H1 (cell line): ENCODE measurements around the gene ARPC4. TPM values are rescaled to one million over a fixed set of nuclear protein-coding genes. Genes with fewer than 3 reads are reported as not detected.

Experiments used
- CTCF ChIA-PET: fragments of 300-600 bp; sonication (Branson Sonifier 250); formaldehyde crosslinking; loops from one replicate; lab custom pipeline; 2021; ENCODE audit not compliant: partially characterized antibody; lab: Charles Lee
- POLR2A ChIA-PET: fragments of 300-600 bp; sonication (Branson Sonifier 250); formaldehyde crosslinking; loops from one replicate; lab custom pipeline; 2021; ENCODE audit warnings: inconsistent platforms; ENCODE audit not compliant: partially characterized antibody; lab: Charles Lee
- DNase-seq, 2 experiments: peaks; one replicate each; pipeline versions ENCODE4 v3.0.0 to v3.0.0-alpha.2; 2010 to 2022; ENCODE audit warnings: low spot score in 2 of 2, low read depth in 1 of 2, mixed read lengths in 1 of 2
- FAIRE-seq: peaks from 2 replicates; lab custom pipeline; 2011; peaks lifted over from hg19 to GRCh38; lab: Jason Lieb, UNC
- H2AFZ ChIP-seq: 2 replicates; pipeline ENCODE4 v1.8.1; 2012; ENCODE audit warnings: low read length, inconsistent platforms
- H2AK5ac ChIP-seq: 2 replicates; pipeline ENCODE4 v1.6.1; 2013; ENCODE audit warnings: low read depth, low read length
- H2BK120ac ChIP-seq: replicated peaks from 2 replicates; pipeline ENCODE3; 2013; ENCODE audit warnings: low read depth, low read length, inconsistent platforms
- H2BK12ac ChIP-seq: 2 replicates; pipeline ENCODE4 v1.6.1; 2013; ENCODE audit warnings: low read depth, low read length
- H2BK15ac ChIP-seq: 2 replicates; pipeline ENCODE4 v1.6.1; 2013; ENCODE audit warnings: low read length
- H2BK20ac ChIP-seq: 2 replicates; pipeline ENCODE4 v1.6.1; 2013; ENCODE audit warnings: low read length
- H2BK5ac ChIP-seq: 2 replicates; pipeline ENCODE4 v1.6.1; 2013; ENCODE audit warnings: low read depth, low read length
- H3K14ac ChIP-seq: 2 replicates; pipeline ENCODE4 v1.6.1; 2013; ENCODE audit warnings: inconsistent platforms; ENCODE audit not compliant: insufficient read length
- H3K18ac ChIP-seq: 2 replicates; pipeline ENCODE4 v1.6.1; 2013; ENCODE audit warnings: low read length; ENCODE audit errors: extremely low read depth
- H3K23ac ChIP-seq: 2 replicates; pipeline ENCODE4 v1.6.1; 2013; ENCODE audit warnings: inconsistent platforms; ENCODE audit not compliant: insufficient read length
- H3K23me2 ChIP-seq: 2 replicates; pipeline ENCODE4 v1.6.1; 2013; ENCODE audit warnings: low read depth, low read length
- H3K27ac ChIP-seq: 2 replicates; pipeline ENCODE4 v1.6.1; 2011; ENCODE audit warnings: low read depth, low read length, inconsistent platforms
- H3K27me3 ChIP-seq, 4 experiments: replicated peaks in 1 of 4; 1 replicate in 1 of 4; 2 replicates in 3 of 4; pipeline versions ENCODE4 v1.6.1 to v1.8.1; 2011 to 2013; ENCODE audit warnings: low read length in 3 of 4, mild to moderate bottlenecking in 3 of 4, inconsistent platforms in 2 of 4, mixed read lengths in 2 of 4, moderate library complexity in 1 of 4; ENCODE audit not compliant: control insufficient read depth in 3 of 4, insufficient read depth in 3 of 4; ENCODE audit errors: extremely low read depth in 1 of 4
- H3K36me3 ChIP-seq, 4 experiments: 2 replicates each; pipeline versions ENCODE4 v1.6.1 to v1.8.1; 2011 to 2013; ENCODE audit warnings: mild to moderate bottlenecking in 4 of 4, low read length in 3 of 4, moderate library complexity in 2 of 4, control low read depth in 1 of 4, inconsistent platforms in 1 of 4; ENCODE audit not compliant: insufficient read depth in 4 of 4, control insufficient read depth in 2 of 4
- H3K4ac ChIP-seq: replicated peaks from 2 replicates; pipeline ENCODE3; 2013; ENCODE audit warnings: low read length, low read depth, mixed read lengths, inconsistent platforms; ENCODE audit not compliant: insufficient read length
- H3K4me1 ChIP-seq, 4 experiments: replicated peaks in 1 of 4; 1 replicate in 1 of 4; 2 replicates in 3 of 4; pipeline versions ENCODE4 v1.6.1 to v1.8.1; 2011 to 2013; ENCODE audit warnings: low read length in 3 of 4, inconsistent platforms in 2 of 4, mixed read lengths in 1 of 4; ENCODE audit not compliant: insufficient read depth in 4 of 4, control insufficient read depth in 3 of 4
- H3K4me2 ChIP-seq, 2 experiments: 2 replicates each; pipeline versions ENCODE4 v1.6.1 to v1.8.1; 2011 to 2013; ENCODE audit warnings: low read depth in 2 of 2, low read length in 2 of 2, control low read depth in 1 of 2, inconsistent platforms in 1 of 2, mild to moderate bottlenecking in 1 of 2; ENCODE audit not compliant: insufficient read depth in 1 of 2
- H3K4me3 ChIP-seq, 4 experiments: fragments of 200-600, 300-600 bp in 1 of 4; sonication (generic), shearing (Covaris generic), sonication (Bioruptor Twin) in 1 of 4; 2 replicates each; pipeline versions ENCODE4 v1.5.1 to v1.8.1; 2011 to 2016; ENCODE audit warnings: low read length in 4 of 4, low read depth in 3 of 4, control low read depth in 2 of 4, inconsistent platforms in 2 of 4, mild to moderate bottlenecking in 2 of 4, mixed read lengths in 1 of 4, moderate library complexity in 1 of 4; ENCODE audit not compliant: insufficient read depth in 2 of 4; ENCODE audit errors: extremely low read depth in 1 of 4
- H3K56ac ChIP-seq: replicated peaks from 2 replicates; pipeline ENCODE3; 2013; ENCODE audit warnings: low read depth, mild to moderate bottlenecking, mixed read lengths, low read length, inconsistent platforms; ENCODE audit not compliant: insufficient read length
- H3K79me1 ChIP-seq: 2 replicates; pipeline ENCODE4 v1.6.1; 2013; ENCODE audit warnings: low read depth, low read length, control low read depth
- H3K79me2 ChIP-seq, 2 experiments: 2 replicates each; pipeline versions ENCODE4 v1.6.1 to v1.8.1; 2012 to 2013; ENCODE audit warnings: low read length in 2 of 2, mild to moderate bottlenecking in 2 of 2, inconsistent platforms in 1 of 2; ENCODE audit not compliant: insufficient read depth in 2 of 2, control insufficient read depth in 1 of 2
- H3K9ac ChIP-seq, 4 experiments: replicated peaks in 1 of 4; 1 replicate in 1 of 4; 2 replicates in 3 of 4; pipeline versions ENCODE4 v1.6.1 to v1.8.1; 2011 to 2013; ENCODE audit warnings: low read depth in 3 of 4, low read length in 3 of 4, control low read depth in 2 of 4, mild to moderate bottlenecking in 2 of 4, moderate library complexity in 2 of 4, inconsistent platforms in 1 of 4; ENCODE audit errors: extremely low read depth in 1 of 4
- H3K9me3 ChIP-seq, 2 experiments: 2 replicates each; pipeline versions ENCODE4 v1.6.1 to v1.8.1; 2012 to 2013; ENCODE audit warnings: mild to moderate bottlenecking in 2 of 2, moderate library complexity in 2 of 2, control low read depth in 1 of 2, inconsistent platforms in 1 of 2, low read depth in 1 of 2, low read length in 1 of 2, mixed read lengths in 1 of 2; ENCODE audit not compliant: insufficient read depth in 2 of 2
- H4K20me1 ChIP-seq, 2 experiments: replicated peaks in 1 of 2; 2 replicates each; pipeline versions ENCODE3 to v1.8.1; 2011 to 2013; ENCODE audit warnings: inconsistent platforms in 2 of 2, low read length in 2 of 2, mild to moderate bottlenecking in 1 of 2; ENCODE audit not compliant: insufficient read depth in 2 of 2, control insufficient read depth in 1 of 2
- H4K5ac ChIP-seq: 2 replicates; pipeline ENCODE4 v1.6.1; 2013; ENCODE audit warnings: low read length, low read depth, mixed read lengths, inconsistent platforms; ENCODE audit not compliant: insufficient read length
- H4K8ac ChIP-seq: 2 replicates; pipeline ENCODE4 v1.8.0; 2013; ENCODE audit warnings: mild to moderate bottlenecking, moderate library complexity, low read length, inconsistent platforms; ENCODE audit not compliant: insufficient read depth; ENCODE audit errors: extremely low read depth
- H4K91ac ChIP-seq: replicated peaks from 2 replicates; pipeline ENCODE3; 2013; ENCODE audit warnings: low read length, mixed read lengths, inconsistent platforms; ENCODE audit not compliant: insufficient read length
- ATF2 ChIP-seq: IDR thresholded peaks from 2 replicates; pipeline ENCODE4 v1.6.1; 2012; ENCODE audit warnings: low read length, inconsistent platforms
- BCL11A ChIP-seq, 2 experiments: IDR thresholded peaks; one replicate each; pipeline ENCODE4 v1.6.1; 2011; ENCODE audit warnings: low read depth in 2 of 2, low read length in 2 of 2, mild to moderate bottlenecking in 2 of 2
- CEBPB ChIP-seq: IDR thresholded peaks from 2 replicates; pipeline ENCODE4 v1.6.1; 2012; ENCODE audit warnings: low read depth, low read length
- CTBP2 ChIP-seq: IDR thresholded peaks from 2 replicates; pipeline ENCODE4 v1.7.0; 2011; ENCODE audit warnings: borderline replicate concordance, mild to moderate bottlenecking, moderate library complexity, mixed read lengths, low read length; ENCODE audit not compliant: insufficient read depth, insufficient read length
- EGR1 ChIP-seq: IDR thresholded peaks from 2 replicates; pipeline ENCODE4 v1.6.1; 2011; ENCODE audit warnings: low read depth, low read length, borderline replicate concordance
- EP300 ChIP-seq, 2 experiments: IDR thresholded peaks; 1 replicate in 1 of 2; 2 replicates in 1 of 2; pipeline ENCODE4 v1.6.1; 2011 to 2012; ENCODE audit warnings: low read depth in 2 of 2, low read length in 2 of 2, mild to moderate bottlenecking in 2 of 2, borderline replicate concordance in 1 of 2, inconsistent platforms in 1 of 2, moderate library complexity in 1 of 2
- EZH2 ChIP-seq: fragments of 200-600 bp; sonication (generic); IDR thresholded peaks from 2 replicates; pipeline ENCODE4 v1.7.1; 2012; ENCODE audit warnings: low read depth, mild to moderate bottlenecking, moderate library complexity, low read length, inconsistent platforms; ENCODE audit not compliant: severe bottlenecking
- JUND ChIP-seq: IDR thresholded peaks from 2 replicates; pipeline ENCODE4 v1.6.1; 2011; ENCODE audit warnings: mild to moderate bottlenecking, improper control_type of control experiment, low read length
- MAX ChIP-seq: IDR thresholded peaks from 2 replicates; pipeline ENCODE4 v1.6.1; 2012; ENCODE audit warnings: inconsistent platforms
- RXRA ChIP-seq: IDR thresholded peaks from 2 replicates; pipeline ENCODE4 v1.6.1; 2011; ENCODE audit warnings: low read depth, mild to moderate bottlenecking, low read length, moderate library complexity; ENCODE audit not compliant: insufficient read depth
- TAF7 ChIP-seq: optimal IDR thresholded peaks from 2 replicates; pipeline ENCODE3; 2011; ENCODE audit warnings: low read depth, mild to moderate bottlenecking, inconsistent platforms, low read length, moderate library complexity, borderline replicate concordance
- WGBS, 2 experiments: shearing (Covaris generic) in 1 of 2; methylation state at CpG; one replicate each; pipeline versions ENCODE4 v1.1.6 to v1.1.7; 2013 to 2015; ENCODE audit warnings: low lambda C conversion rate in 2 of 2, mixed read lengths in 2 of 2, inconsistent platforms in 1 of 2, low coverage in 1 of 2, missing lambda C conversion rate in 1 of 2; ENCODE audit not compliant: insufficient replicate concordance in 2 of 2, insufficient coverage in 1 of 2, insufficient read length in 1 of 2; ENCODE audit errors: extremely low coverage in 1 of 2, missing lambda C conversion rate in 1 of 2; 5-methylcytosine and 5-hydroxymethylcytosine counted together
- polyA plus RNA-seq, 7 experiments: library from polyadenylated mRNA; depleted of rRNA in 3 of 7; stranded (reverse) in 5 of 7; unstranded in 2 of 7; fragments of >200 nt in 5 of 7; fragments of 200-250 nt in 2 of 7; gene quantifications; 1 replicate in 5 of 7; 2 replicates in 1 of 7; 4 replicates in 1 of 7; pipeline versions ENCODE4 v1.2.1 to v1.2.3, GENCODE V29; 2011 to 2013; ENCODE audit warnings: missing spikeins in 2 of 7, mixed read lengths in 2 of 7
- total RNA-seq: library from RNA; stranded (reverse); fragmentation: NEBNext Ultra II Directional; extraction: Animal tissue kit (Norgen Biotek cat#: 25700); gene quantifications from 2 replicates; pipeline ENCODE4 v1.2.1, GENCODE V29; 2021

ARPC4 gene
- total and polyA plus RNA-seq, 2 of the 8 experiments (the other 6 are each of a cell fraction or from before 2014, with no cell fraction given) = 138 to 154 TPM

- Histone ChIP-seq H3K23me2 (peaks cover 7% of the 10 kb centered on the region), H3K18ac (no peak overlapping the region), H2AFZ (no peak overlapping the region)
- no peak for TF ChIP-seq RXRA
- TF ChIP-seq TAF7 = no peak
- no peak for TF ChIP-seq BCL11A (IDR thresholded peaks at IDR 0.05; ENCODE audit: low read depth in 2 of 2, low read length in 2 of 2)
- TF ChIP-seq CTBP2 = no peak
- TF ChIP-seq EGR1 = no peak
- TF ChIP-seq CEBPB = no peak
- TF ChIP-seq EP300 (IDR thresholded peaks at IDR 0.05; ENCODE audit: borderline replicate concordance in 1 of 2, low read depth in 2 of 2, low read length in 2 of 2) = no peak
- no peak for TF ChIP-seq ATF2
- TF ChIP-seq JUND = no peak
- no peak for TF ChIP-seq MAX
- no peak for TF ChIP-seq EZH2
These were observed 23.9 kb upstream of the ARPC4 start for GRCh38 chr3:9769012-9769411.

More at GRCh38 chr3:9769012-9769411, 23.9 kb upstream of the ARPC4 start:
- DNase-seq = no peak
- Histone ChIP-seq H4K8ac (no peak overlapping the region), H2BK20ac (no peak overlapping the region), H2BK120ac (no peak overlapping the region), H4K5ac (no peak overlapping the region), H3K4ac (no peak overlapping the region), H3K4me2 (peak overlapping the region; percentile 69 to 79), H2BK5ac (no peak overlapping the region), H3K56ac (no peak overlapping the region), H3K27me3 (peaks cover 1 to 28% (median 23%) of the 10 kb centered on the region in 4 experiments; a peak in 6 of 7 replicates), H3K9ac (peak overlapping the region in 1 of 4 experiments; percentile 21; a peak in 1 of 7 replicates), H3K4me3 (peak overlapping the region; percentile 50 to 68 (median 52); a peak in 5 of 8 replicates), H3K36me3 (no peaks in the 10 kb centered on the region), H3K23ac (no peak overlapping the region), H3K4me1 (peaks cover 0 to 10% (median 2%) of the 10 kb centered on the region in 4 experiments; a peak in 1 of 7 replicates), H3K14ac (no peak overlapping the region), H3K27ac (no peak overlapping the region), H2BK12ac (no peak overlapping the region), H4K91ac (no peak overlapping the region), H2AK5ac (no peak overlapping the region), H3K79me2 (no peaks in the 10 kb centered on the region), H2BK15ac (no peak overlapping the region), H3K79me1 (no peaks in the 10 kb centered on the region), H3K9me3 (no peaks in the 10 kb centered on the region), H4K20me1 (peaks cover 0 to 3% of the 10 kb centered on the region in 2 experiments)
- POLR2A ChIA-PET = interaction anchor here (1.0 to 5.2 kb wide), 6 partner anchors 9 to 40 kb away, joined by 3 to 43 read pairs (median 8); partner anchors contain the start of genes ARPC4, OGG1 and TADA3
- FAIRE-seq = no peak
- WGBS, 2 experiments = 80% methylated on average over 5 of the region's 5 CpGs; no CpG with 5 or more reads in 1 of the 2 experiments
- CTCF ChIA-PET = interaction anchor here (0.6 to 1.6 kb wide), 5 partner anchors 13 to 399 kb away, joined by 3 to 5 read pairs (median 3); no protein-coding TSS in a partner anchor
